Astrocyte of the hippocampus (primary cell): ENCODE results near the gene SYT8.
"Not testable (repeated sequence)": the region's sequence is repeated elsewhere in the genome, so short reads cannot be mapped to it uniquely, and the experiment has no call there.

Experiments
- DNase-seq: peaks from one replicate; pipeline ENCODE4 v3.0.0; 2011; ENCODE audit warnings: low read depth, low spot score

SYT8 gene

GRCh38 chr11:1834779-1835670 lies at the start of gene SYT8:
SYT8 (plus strand) TSS chr11:1834990; CDS start chr11:1835106, 116 bp downstream.
- peak; percentile 34 for DNase-seq

GRCh38 chr11:1785749-1786413 lies 48.9 kb upstream of the SYT8 start:
- DNase-seq, result no peak

- DNase-seq, result no peak
Observed at GRCh38 chr11:1786466-1786865, 48.3 kb upstream of the SYT8 start.

GRCh38 chr11:1791912-1792311 lies 42.9 kb upstream of the SYT8 start:
- no peak for DNase-seq

GRCh38 chr11:1792461-1792860 lies 42.3 kb upstream of the SYT8 start:
- DNase-seq, result no peak

GRCh38 chr11:1793081-1793480 lies 41.7 kb upstream of the SYT8 start:
- DNase-seq, result no peak

GRCh38 chr11:1796413-1797011 lies 38.3 kb upstream of the SYT8 start:
- DNase-seq, result no peak

- no peak for DNase-seq
Observed at GRCh38 chr11:1797391-1798125, 37.2 kb upstream of the SYT8 start.

- DNase-seq, result no peak
Observed at GRCh38 chr11:1803246-1803645, 31.5 kb upstream of the SYT8 start.

GRCh38 chr11:1803835-1804519 lies 30.8 kb upstream of the SYT8 start:
- DNase-seq, result not testable (repeated sequence)

- no peak for DNase-seq
Observed at GRCh38 chr11:1805525-1805924, 29.3 kb upstream of the SYT8 start.

- no peak for DNase-seq
Observed at GRCh38 chr11:1807264-1807995, 27.4 kb upstream of the SYT8 start.

- DNase-seq, result no peak
Observed at GRCh38 chr11:1810761-1811160, 24.0 kb upstream of the SYT8 start.

GRCh38 chr11:1812274-1812673 lies 22.5 kb upstream of the SYT8 start:
- no peak for DNase-seq

GRCh38 chr11:1812801-1813200 lies 22.0 kb upstream of the SYT8 start:
- DNase-seq, result no peak

GRCh38 chr11:1813356-1813755 lies 21.4 kb upstream of the SYT8 start:
- DNase-seq, result not testable (repeated sequence)

- no peak for DNase-seq
Observed at GRCh38 chr11:1814691-1815090, 20.1 kb upstream of the SYT8 start.

- no peak for DNase-seq
Observed at GRCh38 chr11:1815311-1815710, 19.5 kb upstream of the SYT8 start.

GRCh38 chr11:1815751-1816150 lies 19.0 kb upstream of the SYT8 start:
- DNase-seq, result no peak

- no peak for DNase-seq
Observed at GRCh38 chr11:1817000-1817399, 17.8 kb upstream of the SYT8 start.

GRCh38 chr11:1817511-1817910 lies 17.3 kb upstream of the SYT8 start:
- DNase-seq, result no peak
